Measurements from ENCODE around the gene RBM4B. TPM values are rescaled to one million over a fixed set of nuclear protein-coding genes. Genes with fewer than 3 reads are reported as not detected.
A peak's percentile ranks its signal among the peaks of the same experiment; 100 is the strongest.

The RBM4B gene
- total and polyA plus RNA-seq, 7 experiments from 2014 or later, result 9.8 to 27.2 (median 19.7) TPM

GRCh38 chr11:66653123-66653522, 24.6 kb downstream of the RBM4B start:
- Mint-ChIP-seq H3K27ac (peak overlapping the region in 6 of 9 donors; percentile 38 to 76 (median 50)), H3K9me3 (no peaks in the 10 kb centered on the region), H3K36me3 (peaks cover 0 to 26% (median 21%) of the 10 kb centered on the region in 5 donors), H3K4me1 (peaks cover 12 to 49% (median 39%) of the 10 kb centered on the region in 7 donors), H3K4me3 (no peak overlapping the region), H3K27me3 (no peaks in the 10 kb centered on the region)
- ChIA-PET POLR2A (interaction anchor here (0.8 to 1.7 kb wide), 3 partner anchors 8 to 84 kb away, joined by 3 to 7 read pairs (median 4); partner anchors contain the start of gene RBM14), CTCF (no interaction called here)
- H3K36me3 ChIP-seq (ENCODE audit: control insufficient read depth in 2 of 3, insufficient read depth in 3 of 3, low read length in 3 of 3), result peaks cover 8 to 44% (median 8%) of the 10 kb centered on the region in 3 experiments
- intact Hi-C loops (cut with micrococcal nuclease), result loop anchor here in 1 of 2 donors (2.0 kb wide), 1 partner anchor 14 kb away; the partner anchor contains the start of gene RBM4
- H3K27ac ChIP-seq (ENCODE audit: low read depth, low read length), result no peak overlapping the region
- no peaks in the 10 kb centered on the region for H3K4me1 ChIP-seq (ENCODE audit: control insufficient read depth in 2 of 2, insufficient read depth in 2 of 2, low read length in 2 of 2)
- H3K9me3 ChIP-seq (ENCODE audit: control insufficient read depth in 2 of 3, low read length in 3 of 3), result no peaks in the 10 kb centered on the region
- H3K27me3 ChIP-seq (ENCODE audit: control insufficient read depth in 2 of 2, insufficient read depth in 2 of 2, low read length in 2 of 2), result no peaks in the 10 kb centered on the region
- DNase-seq (no peak), ATAC-seq (no peak)
- no peak overlapping the region for H3K4me3 ChIP-seq (ENCODE audit: low read length)

GRCh38 chr11:66652651-66653050, 25.0 kb downstream of the RBM4B start:
- H3K27ac Mint-ChIP-seq, result peak overlapping the region in 5 of 9 donors; percentile 38 to 76 (median 49)
- no peak for ATAC-seq
- POLR2A ChIA-PET, result interaction anchor here (0.8 to 1.7 kb wide), 4 partner anchors 8 to 83 kb away, joined by 3 to 7 read pairs (median 4); partner anchors contain the start of gene RBM14
- peak overlapping the region in 3 of 10 donors; percentile 14 to 36 (median 31) for H3K4me3 Mint-ChIP-seq
- H3K9me3 Mint-ChIP-seq, result no peaks in the 10 kb centered on the region
- no peaks in the 10 kb centered on the region for H3K27me3 ChIP-seq (ENCODE audit: control insufficient read depth in 2 of 2, insufficient read depth in 2 of 2, low read length in 2 of 2)
- no peak overlapping the region for H3K4me3 ChIP-seq (ENCODE audit: low read length)
- H3K36me3 ChIP-seq (ENCODE audit: control insufficient read depth in 2 of 3, insufficient read depth in 3 of 3, low read length in 3 of 3), result peaks cover 8 to 47% (median 8%) of the 10 kb centered on the region in 3 experiments
- no peak overlapping the region for H3K27ac ChIP-seq (ENCODE audit: low read depth, low read length)
- no peak for DNase-seq
- no peaks in the 10 kb centered on the region for H3K27me3 Mint-ChIP-seq
- peaks cover 14 to 52% (median 42%) of the 10 kb centered on the region in 7 donors for H3K4me1 Mint-ChIP-seq
- H3K36me3 Mint-ChIP-seq, result peaks cover 0 to 28% (median 23%) of the 10 kb centered on the region in 5 donors
- CTCF ChIA-PET, result no interaction called here
- H3K4me1 ChIP-seq (ENCODE audit: control insufficient read depth in 2 of 2, insufficient read depth in 2 of 2, low read length in 2 of 2), result no peaks in the 10 kb centered on the region
- intact Hi-C loops (cut with micrococcal nuclease), result loop anchor here in 1 of 2 donors (2.0 kb wide), 1 partner anchor 14 kb away; the partner anchor contains the start of gene RBM4
- no peaks in the 10 kb centered on the region for H3K9me3 ChIP-seq (ENCODE audit: control insufficient read depth in 2 of 3, low read length in 3 of 3)

DNA sequence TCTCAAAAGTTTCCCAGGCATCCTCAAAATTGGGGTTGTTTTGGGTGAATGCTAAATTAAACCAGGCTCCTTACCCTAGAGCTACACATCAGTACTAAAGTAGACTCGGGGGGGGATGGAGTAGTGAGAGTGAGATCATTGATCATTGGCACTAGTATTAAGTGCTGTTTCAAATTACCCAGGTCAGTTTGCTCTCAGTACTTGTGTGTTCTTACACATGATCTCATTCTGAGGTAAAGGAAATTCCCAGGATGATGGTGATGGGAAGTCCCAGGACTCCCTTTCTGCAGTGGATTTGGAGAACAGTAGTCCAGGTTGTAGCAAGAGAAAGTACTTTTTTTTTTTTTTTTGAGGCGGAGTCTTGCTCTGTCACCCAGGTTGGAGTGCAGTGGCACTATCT, 26.7 kb downstream of the RBM4B start:
- peaks cover 29 to 68% (median 58%) of the 10 kb centered on the region in 7 donors for H3K4me1 Mint-ChIP-seq
- ATAC-seq, result peak; percentile 16

DNA sequence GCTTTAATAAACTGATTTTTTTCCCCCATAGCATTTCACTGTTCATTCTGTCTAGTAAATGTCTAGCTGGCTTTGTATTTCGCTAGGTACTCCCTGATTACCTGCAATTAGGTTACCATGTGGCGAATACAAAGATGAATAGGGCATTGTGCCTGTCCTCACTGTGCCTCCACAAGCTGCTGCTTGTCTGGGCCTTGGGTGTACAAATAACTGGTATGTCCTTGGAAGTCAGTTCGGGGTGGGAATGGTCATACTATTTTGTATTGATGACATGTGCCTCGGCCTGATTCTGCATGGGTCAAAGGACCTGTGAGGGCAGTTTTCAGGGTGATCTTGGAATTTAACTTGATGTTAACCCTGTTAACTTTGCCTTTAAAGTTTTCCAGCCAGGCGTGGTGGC, 27.8 kb downstream of the RBM4B start:
- Mint-ChIP-seq H3K4me1 (peaks cover 34 to 73% (median 63%) of the 10 kb centered on the region in 7 donors), H3K9me3 (peaks cover 0 to 2% (median 0%) of the 10 kb centered on the region in 11 donors)

More for the DNA sequence above, 26.7 kb downstream of the RBM4B start:
- Mint-ChIP-seq H3K27ac (peak overlapping the region in 3 of 9 donors; percentile 28 to 59 (median 31)), H3K27me3 (no peaks in the 10 kb centered on the region), H3K36me3 (peaks cover 10 to 44% (median 39%) of the 10 kb centered on the region in 5 donors), H3K9me3 (peaks cover 0 to 2% (median 0%) of the 10 kb centered on the region in 11 donors), H3K4me3 (no peak overlapping the region)
- Histone ChIP-seq H3K27ac (ENCODE audit: low read depth, low read length) (no peak overlapping the region), H3K36me3 (ENCODE audit: control insufficient read depth in 2 of 3, insufficient read depth in 3 of 3, low read length in 3 of 3) (peaks cover 18 to 55% (median 24%) of the 10 kb centered on the region in 3 experiments), H3K4me1 (ENCODE audit: control insufficient read depth in 2 of 2, insufficient read depth in 2 of 2, low read length in 2 of 2) (peaks cover 4 to 14% of the 10 kb centered on the region in 2 donors), H3K27me3 (ENCODE audit: control insufficient read depth in 2 of 2, insufficient read depth in 2 of 2, low read length in 2 of 2) (no peaks in the 10 kb centered on the region), H3K9me3 (ENCODE audit: control insufficient read depth in 2 of 3, low read length in 3 of 3) (no peaks in the 10 kb centered on the region), H3K4me3 (ENCODE audit: low read length) (no peak overlapping the region)
- DNase-seq, result no peak
- intact Hi-C loops (cut with micrococcal nuclease), result no loop called here
- POLR2A ChIA-PET, result interaction anchor here (1.2 kb wide), 1 partner anchor 12 kb away, joined by 3 read pairs; no protein-coding TSS in a partner anchor
- CTCF ChIA-PET, result interaction anchor here (0.6 kb wide), 1 partner anchor 286 kb away, joined by 3 read pairs; no protein-coding TSS in a partner anchor

GRCh38 chr11:66646828-66647227, 30.9 kb downstream of the RBM4B start:
- Histone ChIP-seq H3K4me3 (ENCODE audit: low read length) (no peak overlapping the region), H3K4me1 (ENCODE audit: control insufficient read depth in 2 of 2, insufficient read depth in 2 of 2, low read length in 2 of 2) (peaks cover 35 to 56% of the 10 kb centered on the region in 2 donors), H3K9me3 (ENCODE audit: control insufficient read depth in 2 of 3, low read length in 3 of 3) (no peaks in the 10 kb centered on the region), H3K27me3 (ENCODE audit: control insufficient read depth in 2 of 2, insufficient read depth in 2 of 2, low read length in 2 of 2) (no peaks in the 10 kb centered on the region), H3K36me3 (ENCODE audit: control insufficient read depth in 2 of 3, insufficient read depth in 3 of 3, low read length in 3 of 3) (peaks cover 37 to 85% (median 49%) of the 10 kb centered on the region in 3 experiments), H3K27ac (ENCODE audit: low read depth, low read length) (no peak overlapping the region)
- Mint-ChIP-seq H3K4me1 (peaks cover 60 to 88% (median 81%) of the 10 kb centered on the region in 7 donors), H3K27ac (peak overlapping the region in 6 of 9 donors; percentile 20 to 64 (median 48)), H3K36me3 (peaks cover 30 to 66% (median 60%) of the 10 kb centered on the region in 5 donors), H3K9me3 (peaks cover 0 to 5% (median 0%) of the 10 kb centered on the region in 11 donors), H3K27me3 (no peaks in the 10 kb centered on the region), H3K4me3 (peak overlapping the region in 7 of 10 donors; percentile 20 to 100 (median 65))
- DNase-seq, result no peak
- ATAC-seq, result no peak
- CTCF ChIA-PET, result interaction anchor here (0.9 kb wide), 1 partner anchor 31 kb away, joined by 3 read pairs; the partner anchor contains the start of gene RBM4B
- POLR2A ChIA-PET, result interaction anchor here (0.9 to 18.2 kb wide), 4 partner anchors 9 to 55 kb away, joined by 3 to 376 read pairs (median 4); partner anchors contain the start of genes RBM14 and RBM4
- intact Hi-C loops (cut with micrococcal nuclease), result loop anchor here in 1 of 2 donors (1.0 kb wide), 1 partner anchor 9 kb away; the partner anchor contains the start of gene RBM4

More for the DNA sequence above, 27.8 kb downstream of the RBM4B start:
- DNase-seq (no peak), ATAC-seq (no peak)
- no peaks in the 10 kb centered on the region for H3K9me3 ChIP-seq (ENCODE audit: control insufficient read depth in 2 of 3, low read length in 3 of 3)
- peaks cover 9 to 25% of the 10 kb centered on the region in 2 donors for H3K4me1 ChIP-seq (ENCODE audit: control insufficient read depth in 2 of 2, insufficient read depth in 2 of 2, low read length in 2 of 2)
- H3K27me3 ChIP-seq (ENCODE audit: control insufficient read depth in 2 of 2, insufficient read depth in 2 of 2, low read length in 2 of 2), result no peaks in the 10 kb centered on the region
- peaks cover 15 to 50% (median 42%) of the 10 kb centered on the region in 5 donors for H3K36me3 Mint-ChIP-seq
- peak overlapping the region in 1 of 9 donors; percentile 76 for H3K27ac Mint-ChIP-seq
- H3K27ac ChIP-seq (ENCODE audit: low read depth, low read length), result no peak overlapping the region
- H3K4me3 Mint-ChIP-seq, result peak overlapping the region in 4 of 10 donors; percentile 5 to 25 (median 14)
- no peak overlapping the region for H3K4me3 ChIP-seq (ENCODE audit: low read length)
- ChIA-PET CTCF (interaction anchor here (1.3 kb wide), 1 partner anchor 27 kb away, joined by 3 read pairs; the partner anchor contains the start of gene RBM4B), POLR2A (interaction anchor here (1.0 to 3.3 kb wide), 5 partner anchors 11 to 32 kb away, joined by 4 to 19 read pairs (median 4); partner anchors contain the start of gene RBM4)
- peaks cover 19 to 60% (median 30%) of the 10 kb centered on the region in 3 experiments for H3K36me3 ChIP-seq (ENCODE audit: control insufficient read depth in 2 of 3, insufficient read depth in 3 of 3, low read length in 3 of 3)
- H3K27me3 Mint-ChIP-seq, result no peaks in the 10 kb centered on the region
- intact Hi-C loops (cut with micrococcal nuclease), result no loop called here

DNA sequence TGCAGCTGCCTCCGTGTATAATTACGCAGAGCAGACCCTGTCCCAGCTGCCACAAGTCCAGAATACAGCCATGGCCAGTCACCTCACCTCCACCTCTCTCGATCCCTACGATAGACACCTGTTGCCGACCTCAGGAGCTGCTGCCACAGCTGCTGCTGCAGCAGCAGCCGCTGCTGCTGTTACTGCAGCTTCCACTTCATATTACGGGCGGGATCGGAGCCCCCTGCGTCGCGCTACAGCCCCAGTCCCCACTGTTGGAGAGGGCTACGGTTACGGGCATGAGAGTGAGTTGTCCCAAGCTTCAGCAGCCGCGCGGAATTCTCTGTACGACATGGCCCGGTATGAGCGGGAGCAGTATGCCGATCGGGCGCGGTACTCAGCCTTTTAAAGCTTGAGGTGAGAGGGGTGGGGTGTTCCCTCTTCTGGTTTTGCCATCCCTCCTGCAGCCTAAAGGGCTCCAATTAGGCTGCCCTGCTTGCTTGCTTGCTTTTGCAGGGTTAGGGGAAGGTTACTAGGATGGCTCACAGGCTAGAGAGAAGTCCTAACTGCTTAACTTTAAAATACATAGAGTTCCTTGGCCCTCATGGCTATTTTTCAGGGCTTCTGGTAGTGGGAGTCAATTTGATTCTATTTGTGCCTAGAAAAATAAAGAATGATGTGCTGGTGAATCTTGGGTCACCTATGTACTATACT, 33.8 kb downstream of the RBM4B start:
- peaks cover 37 to 79% (median 76%) of the 10 kb centered on the region in 5 donors for H3K36me3 Mint-ChIP-seq
- peaks cover 79 to 92% (median 91%) of the 10 kb centered on the region in 7 donors for H3K4me1 Mint-ChIP-seq
- ChIA-PET POLR2A (interaction anchor here (1.0 to 18.2 kb wide), 3 partner anchors 10 to 34 kb away, joined by 3 to 376 read pairs (median 11); partner anchors contain the start of genes RBM14 and RBM4B), CTCF (interaction anchor here (1.1 kb wide), 1 partner anchor 35 kb away, joined by 3 read pairs; no protein-coding TSS in a partner anchor)
- no peak for DNase-seq
- H3K4me3 Mint-ChIP-seq, result peak overlapping the region; percentile 6 to 100 (median 94)
- H3K9me3 ChIP-seq (ENCODE audit: control insufficient read depth in 2 of 3, low read length in 3 of 3), result no peaks in the 10 kb centered on the region
- no peaks in the 10 kb centered on the region for H3K27me3 ChIP-seq (ENCODE audit: control insufficient read depth in 2 of 2, insufficient read depth in 2 of 2, low read length in 2 of 2)
- no peaks in the 10 kb centered on the region for H3K27me3 Mint-ChIP-seq
- H3K27ac Mint-ChIP-seq, result peak overlapping the region in 5 of 9 donors; percentile 48 to 98 (median 93)
- intact Hi-C loops (cut with micrococcal nuclease), result loop anchor here in 1 of 2 donors (2.0 kb wide), 1 partner anchor 19 kb away; no protein-coding TSS in a partner anchor
- peak overlapping the region; percentile 5 for H3K27ac ChIP-seq (ENCODE audit: low read depth, low read length)
- H3K9me3 Mint-ChIP-seq, result peaks cover 0 to 7% (median 0%) of the 10 kb centered on the region in 11 donors
- peaks cover 56 to 78% of the 10 kb centered on the region in 2 donors for H3K4me1 ChIP-seq (ENCODE audit: control insufficient read depth in 2 of 2, insufficient read depth in 2 of 2, low read length in 2 of 2)
- peak overlapping the region; percentile 5 for H3K4me3 ChIP-seq (ENCODE audit: low read length)
- H3K36me3 ChIP-seq (ENCODE audit: control insufficient read depth in 2 of 3, insufficient read depth in 3 of 3, low read length in 3 of 3), result peaks cover 55 to 86% (median 60%) of the 10 kb centered on the region in 3 experiments
- ATAC-seq, result no peak

All from naive thymus-derived CD4-positive, alpha-beta T cell (primary cell).